Activated T-cell treated with anti-CD3 and anti-CD28 coated beads, Interleukin-2, amount 50 U/mL, for 72 hours (primary cell): ENCODE results near the gene ACO2. TPM values are rescaled to one million over a fixed set of nuclear protein-coding genes. Genes with fewer than 3 reads are reported as not detected.
A peak's percentile ranks its signal among the peaks of the same experiment; 100 is the strongest.

Experiments
- ATAC-seq, 2 donors: fragments of 150-1000 bp; cut with Tn5 transposase; replicated peaks in 1 of 2; 2 replicates each; pipeline ENCODE4 v1.10.0; 2021; ENCODE audit warnings: moderate library complexity in 2 of 2, mild to moderate bottlenecking in 1 of 2
- DNase-seq, 2 donors: peaks; one replicate each; pipeline ENCODE4 v3.0.0; 2021 to 2022; ENCODE audit warnings: mixed read lengths in 1 of 2
- H3K27ac Mint-ChIP-seq: one replicate; pipeline ENCODE4 v1.8.0; 2022; ENCODE audit warnings: mild to moderate bottlenecking, moderate library complexity, mixed read lengths
- H3K27me3 Mint-ChIP-seq: one replicate; pipeline ENCODE4 v1.8.0; 2022; ENCODE audit warnings: low read depth, mixed read lengths
- H3K36me3 Mint-ChIP-seq, 2 donors: one replicate each; pipeline ENCODE4 v1.8.0; 2022; ENCODE audit warnings: mixed read lengths in 2 of 2, mild to moderate bottlenecking in 1 of 2; ENCODE audit not compliant: insufficient read depth in 2 of 2
- H3K4me1 Mint-ChIP-seq: one replicate; pipeline ENCODE4 v1.8.0; 2022; ENCODE audit warnings: low read depth, mixed read lengths
- H3K4me3 Mint-ChIP-seq, 2 donors: one replicate each; pipeline ENCODE4 v1.8.0; 2022; ENCODE audit warnings: mild to moderate bottlenecking in 2 of 2, mixed read lengths in 2 of 2, moderate library complexity in 2 of 2
- H3K9me3 Mint-ChIP-seq, 2 donors: one replicate each; pipeline ENCODE4 v1.8.0; 2022; ENCODE audit warnings: mixed read lengths in 2 of 2
- total RNA-seq, 2 donors: library from RNA; stranded (reverse); gene quantifications; one replicate each; pipeline ENCODE4 v1.2.3, GENCODE V29; 2022

The ACO2 gene
- total RNA-seq, 2 donors from 2014 or later, result 73.3 to 74.9 TPM

DNA sequence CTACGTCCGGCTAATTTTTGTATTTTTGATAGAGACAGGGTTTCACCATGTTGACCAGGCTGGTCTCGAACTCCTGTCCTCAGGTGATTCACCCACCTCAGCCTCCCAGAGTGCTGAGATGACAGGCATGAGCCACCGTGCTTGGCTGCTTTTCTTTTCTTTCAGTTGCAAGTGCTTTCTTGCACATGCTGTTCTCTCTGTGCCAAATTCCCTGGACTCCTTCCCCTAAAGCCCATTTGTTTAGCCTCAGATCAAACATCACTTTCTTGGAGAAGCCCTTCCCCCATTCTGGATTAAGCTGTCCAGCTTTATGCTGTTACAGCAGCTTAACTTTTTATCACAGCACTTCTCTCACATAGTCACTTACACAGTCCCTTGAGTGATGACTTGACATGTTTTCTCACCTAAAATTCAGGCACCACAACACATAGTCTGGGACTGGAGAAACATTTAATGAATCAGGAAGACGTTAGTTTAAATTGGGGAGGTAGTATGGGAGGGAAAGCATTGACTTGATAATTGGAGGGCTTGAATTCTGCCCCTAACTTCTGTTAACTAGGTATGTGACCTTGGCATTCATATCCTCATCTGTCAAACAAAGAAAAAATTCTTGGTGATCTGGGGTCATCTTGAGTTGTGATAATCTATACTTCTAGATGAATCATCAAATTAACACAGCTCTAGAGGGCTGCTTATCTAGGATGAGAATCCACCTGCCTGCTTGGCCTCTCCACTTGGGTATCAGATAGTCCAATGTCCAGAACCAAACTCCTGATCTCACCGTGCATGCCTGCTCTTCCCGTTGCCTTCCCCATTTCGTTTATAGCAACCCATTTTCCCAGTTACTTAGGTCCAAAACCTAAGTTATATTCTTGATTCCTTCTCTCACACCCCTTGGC is 18.4 kb downstream of the ACO2 start:
- Mint-ChIP-seq H3K4me3 (no peak overlapping the region), H3K27ac (no peak overlapping the region), H3K27me3 (no peaks in the 10 kb centered on the region), H3K4me1 (peaks cover 14% of the 10 kb centered on the region), H3K36me3 (peaks cover 0 to 3% of the 10 kb centered on the region in 2 donors), H3K9me3 (no peaks in the 10 kb centered on the region)
- no peak for ATAC-seq
- no peak for DNase-seq

DNA sequence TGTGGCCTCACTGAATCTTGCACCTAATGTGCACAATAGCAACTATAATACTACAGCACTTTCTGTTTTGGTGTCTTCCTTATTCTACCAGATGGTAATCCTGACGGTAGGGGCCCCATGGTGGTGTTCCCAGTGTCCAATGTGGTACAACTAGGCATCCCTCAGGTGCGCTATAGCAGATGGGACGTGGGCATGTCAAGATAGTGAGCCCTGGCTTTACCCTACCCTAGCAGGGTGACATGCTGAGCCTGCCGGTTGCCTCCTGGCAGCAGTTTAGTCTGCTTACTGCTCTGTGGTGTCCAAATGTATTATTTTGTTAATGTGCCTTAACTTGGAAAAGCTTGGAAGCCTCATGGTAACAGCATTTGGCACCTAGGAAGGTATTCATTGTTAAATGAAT is 19.2 kb downstream of the ACO2 start:
- no peak overlapping the region for H3K27ac Mint-ChIP-seq
- no peaks in the 10 kb centered on the region for H3K9me3 Mint-ChIP-seq
- H3K27me3 Mint-ChIP-seq, result no peaks in the 10 kb centered on the region

DNA sequence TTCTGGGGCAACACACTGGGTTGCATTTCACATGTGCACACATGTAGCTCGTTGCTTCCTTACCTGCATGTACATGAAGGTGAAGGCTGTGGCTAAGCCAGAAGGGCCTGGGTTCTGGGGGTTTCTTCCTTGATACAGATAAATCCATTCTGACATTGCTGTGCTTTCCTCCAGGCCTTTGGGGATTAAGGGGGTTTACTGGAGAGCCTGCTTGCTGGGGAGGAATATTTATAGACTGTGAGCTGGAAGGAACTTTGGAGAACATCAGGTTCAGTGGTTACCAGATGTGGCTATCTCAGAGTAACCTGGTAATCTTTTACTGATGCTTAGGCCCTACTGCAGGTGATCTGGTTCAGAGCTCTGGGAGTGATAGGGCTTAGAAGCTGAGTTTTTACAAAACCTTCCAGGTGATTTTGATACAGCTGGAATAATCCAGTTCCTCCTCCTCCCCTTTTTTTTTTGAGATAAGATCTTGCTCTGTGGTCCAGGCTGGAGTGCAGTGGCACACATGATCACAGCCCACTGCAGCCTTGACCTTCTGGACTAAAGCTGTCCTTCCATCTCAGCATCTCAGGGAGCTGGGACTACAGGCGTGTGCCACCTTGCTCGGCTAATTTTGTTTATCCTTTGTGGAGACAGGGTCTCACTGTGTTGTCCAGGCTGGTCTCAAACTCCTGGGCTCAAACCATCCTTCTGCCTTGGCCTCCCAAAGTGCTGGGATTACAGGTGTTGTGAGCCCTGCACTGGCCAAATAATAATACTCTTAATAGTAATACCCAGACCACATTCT is 19.9 kb downstream of the ACO2 start:
- ATAC-seq (no peak), DNase-seq (no peak)
- H3K4me3 Mint-ChIP-seq, result no peak overlapping the region
- H3K4me1 Mint-ChIP-seq, result peaks cover 8% of the 10 kb centered on the region
- no peaks in the 10 kb centered on the region for H3K9me3 Mint-ChIP-seq
- no peak overlapping the region for H3K27ac Mint-ChIP-seq
- peaks cover 0 to 3% of the 10 kb centered on the region in 2 donors for H3K36me3 Mint-ChIP-seq
- H3K27me3 Mint-ChIP-seq, result no peaks in the 10 kb centered on the region

More for the DNA sequence above, 19.2 kb downstream of the ACO2 start:
- ATAC-seq (no peak), DNase-seq (no peak)
- Mint-ChIP-seq H3K4me3 (no peak overlapping the region), H3K4me1 (peaks cover 10% of the 10 kb centered on the region), H3K36me3 (peaks cover 0 to 3% of the 10 kb centered on the region in 2 donors)

DNA sequence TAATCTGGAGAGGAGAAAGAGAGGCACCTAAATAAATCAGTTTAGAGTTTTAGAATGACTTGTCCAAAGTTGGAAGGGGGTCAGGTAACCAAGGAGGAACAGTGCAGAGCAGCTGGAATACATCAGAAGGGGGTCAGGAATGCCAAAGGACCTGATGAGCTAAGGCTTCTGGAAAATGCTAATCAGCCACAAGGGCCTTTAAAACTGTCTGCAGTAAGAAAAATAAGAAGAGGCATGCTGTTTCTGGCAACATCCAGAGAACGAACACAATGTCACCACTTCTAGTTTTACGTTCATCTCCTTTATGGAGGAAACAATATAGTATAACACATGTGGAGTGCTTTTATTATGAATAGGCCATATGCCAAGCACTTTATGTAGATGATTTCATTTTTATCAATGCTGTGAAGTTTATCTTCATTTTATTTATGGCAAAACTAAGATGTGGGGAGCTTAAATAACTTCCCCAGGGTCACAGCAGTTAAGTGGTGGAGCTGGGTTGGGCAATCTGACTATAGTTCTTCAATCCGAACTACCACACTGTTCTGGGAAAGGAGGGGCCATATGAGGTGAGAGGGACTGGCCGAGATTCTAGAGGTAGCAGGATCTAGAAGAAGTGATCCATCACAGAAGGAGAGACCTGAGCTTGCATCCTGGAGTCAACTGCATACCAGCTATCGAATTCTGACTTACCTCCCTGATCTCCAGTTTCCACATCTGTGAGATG is 22.6 kb downstream of the ACO2 start:
- DNase-seq (no peak), ATAC-seq (no peak)
- Mint-ChIP-seq H3K4me3 (no peak overlapping the region), H3K36me3 (peaks cover 0 to 3% of the 10 kb centered on the region in 2 donors), H3K27ac (no peak overlapping the region), H3K4me1 (no peaks in the 10 kb centered on the region), H3K9me3 (no peaks in the 10 kb centered on the region), H3K27me3 (no peaks in the 10 kb centered on the region)

DNA sequence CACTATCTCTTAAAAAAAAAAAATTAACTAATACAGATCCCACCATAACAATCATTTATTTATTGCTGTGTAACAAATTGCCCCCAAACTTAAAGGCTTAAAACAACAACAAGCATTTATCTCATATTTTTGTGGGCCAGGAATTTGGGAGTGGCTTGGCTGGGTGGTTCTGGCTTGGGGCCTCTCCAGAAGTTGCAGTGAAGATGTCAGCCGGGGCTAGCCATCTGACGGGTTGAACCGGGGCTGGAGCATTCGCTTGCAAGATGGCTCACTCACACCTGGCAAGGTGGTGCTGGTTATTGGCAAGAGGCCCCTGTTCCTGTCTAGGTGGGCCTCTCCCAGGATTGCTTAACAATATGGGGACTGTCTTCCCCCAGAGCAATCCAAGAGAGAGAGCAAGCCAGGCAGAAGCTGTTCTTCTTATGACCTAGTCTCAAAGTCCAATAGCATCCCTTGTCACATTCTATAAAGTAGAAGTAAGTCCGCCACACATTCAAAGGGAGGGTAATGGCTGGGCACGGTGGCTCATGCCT is 29.5 kb downstream of the ACO2 start:
- ATAC-seq, result no peak
- H3K27me3 Mint-ChIP-seq, result no peaks in the 10 kb centered on the region
- no peaks in the 10 kb centered on the region for H3K36me3 Mint-ChIP-seq

DNA sequence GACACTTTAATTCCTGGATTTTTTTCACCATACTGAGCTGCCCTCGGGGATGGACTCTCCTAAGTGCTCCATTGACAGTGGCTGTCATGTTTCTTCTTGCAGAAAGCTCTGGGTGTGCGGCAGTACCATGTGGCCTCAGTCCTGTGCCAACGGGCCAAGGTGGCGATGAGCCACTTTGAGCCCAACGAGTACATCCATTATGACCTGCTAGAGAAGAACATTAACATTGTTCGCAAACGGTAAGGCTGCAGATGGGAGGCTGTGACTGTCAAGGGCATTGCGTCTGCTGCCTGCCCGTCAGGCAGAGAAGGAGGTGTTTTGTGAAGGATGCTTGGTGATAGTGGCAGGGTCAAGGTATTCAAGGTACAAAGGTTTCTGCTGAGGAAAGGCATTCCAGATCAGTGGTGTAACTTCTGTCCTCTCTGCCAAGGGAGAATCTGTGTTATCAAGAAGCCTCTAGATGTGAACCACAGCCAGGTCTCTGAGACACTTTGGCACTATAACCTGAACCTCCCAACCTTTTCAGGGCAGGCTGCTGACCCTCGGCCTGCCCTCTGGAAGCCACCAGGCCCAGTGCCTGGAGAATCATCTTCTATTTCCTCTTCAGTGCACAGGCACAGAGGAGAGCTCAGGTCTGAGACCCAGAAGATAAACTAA is 30.8 kb downstream of the ACO2 start:
- no peak overlapping the region for H3K27ac Mint-ChIP-seq

More for the DNA sequence above, 29.5 kb downstream of the ACO2 start:
- Mint-ChIP-seq H3K4me3 (no peak overlapping the region), H3K9me3 (no peaks in the 10 kb centered on the region), H3K4me1 (no peaks in the 10 kb centered on the region), H3K27ac (no peak overlapping the region)
- DNase-seq, result no peak

DNA sequence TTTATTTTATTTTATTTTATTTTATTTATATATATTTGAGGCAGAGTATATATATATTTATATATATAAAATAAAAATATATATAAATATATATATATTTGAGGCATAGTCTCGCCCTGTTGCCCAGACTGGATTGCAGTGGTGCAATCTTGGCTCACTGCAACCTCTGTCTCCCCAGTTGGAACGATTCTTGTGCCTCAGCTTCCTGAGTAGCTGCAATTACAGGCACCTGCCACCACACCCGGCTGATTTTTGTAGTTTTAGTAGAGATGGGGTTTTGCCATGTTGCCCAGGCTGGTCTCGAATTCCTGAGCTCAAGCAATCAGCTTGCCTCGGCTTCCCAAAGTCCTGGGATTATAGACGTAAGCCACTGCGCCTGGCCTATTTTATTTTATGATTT is 31.4 kb downstream of the ACO2 start:
- ATAC-seq, result no peak

More for the DNA sequence above, 30.8 kb downstream of the ACO2 start:
- Mint-ChIP-seq H3K9me3 (no peaks in the 10 kb centered on the region), H3K36me3 (no peaks in the 10 kb centered on the region), H3K4me3 (no peak overlapping the region), H3K4me1 (no peaks in the 10 kb centered on the region), H3K27me3 (no peaks in the 10 kb centered on the region)
- ATAC-seq (no peak), DNase-seq (no peak)

DNA sequence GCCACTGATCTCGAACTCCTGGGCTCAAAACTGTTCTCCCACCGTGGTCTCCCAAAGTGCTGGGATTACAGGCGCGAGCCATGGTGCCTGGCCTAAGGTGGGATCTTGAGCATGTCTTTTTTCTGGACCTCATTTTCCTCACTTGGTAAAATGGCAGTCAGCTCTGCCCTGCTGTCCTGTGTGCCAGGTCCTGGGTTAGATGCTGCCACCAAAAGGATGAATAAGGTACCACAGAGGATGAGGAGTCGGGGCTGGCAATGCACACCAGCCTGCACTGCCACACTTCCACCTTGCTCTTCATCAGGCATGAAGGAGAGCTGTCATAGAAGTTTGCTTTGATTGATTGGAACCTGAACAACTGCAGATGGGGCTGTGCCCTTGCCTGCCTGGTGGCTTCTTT is 32.3 kb downstream of the ACO2 start:
- H3K27me3 Mint-ChIP-seq, result no peaks in the 10 kb centered on the region
- peak in 1 of 2 donors; percentile 27 for DNase-seq
- ATAC-seq, result peak; percentile 66 to 69

More for the DNA sequence above, 31.4 kb downstream of the ACO2 start:
- no peak overlapping the region for H3K4me3 Mint-ChIP-seq
- no peaks in the 10 kb centered on the region for H3K4me1 Mint-ChIP-seq
- no peaks in the 10 kb centered on the region for H3K27me3 Mint-ChIP-seq
- DNase-seq, result no peak
- H3K9me3 Mint-ChIP-seq, result no peaks in the 10 kb centered on the region
- no peaks in the 10 kb centered on the region for H3K36me3 Mint-ChIP-seq
- H3K27ac Mint-ChIP-seq, result no peak overlapping the region

DNA sequence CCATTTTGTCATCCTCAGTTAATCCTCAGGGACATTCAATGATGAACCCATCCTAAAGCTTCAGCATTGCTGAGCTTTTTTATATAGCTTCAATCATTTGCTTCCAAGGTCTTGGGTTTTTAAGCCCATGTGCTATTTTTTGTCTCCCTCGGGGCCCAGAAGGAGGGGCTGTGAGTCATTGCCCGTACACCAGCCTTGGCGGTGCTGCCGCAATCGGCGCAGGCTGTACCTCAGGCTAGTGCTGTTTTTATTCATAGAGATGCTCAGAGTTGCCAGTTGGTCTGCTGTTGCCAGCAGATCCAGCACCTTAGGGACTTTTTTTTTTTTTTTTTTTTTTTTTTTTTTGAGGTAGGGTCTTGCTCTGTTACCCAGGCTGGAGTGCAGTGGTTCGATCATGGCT is 35.5 kb downstream of the ACO2 start:
- Mint-ChIP-seq H3K4me3 (no peak overlapping the region), H3K4me1 (no peaks in the 10 kb centered on the region), H3K27ac (no peak overlapping the region), H3K36me3 (peaks cover 0 to 2% of the 10 kb centered on the region in 2 donors), H3K9me3 (no peaks in the 10 kb centered on the region), H3K27me3 (no peaks in the 10 kb centered on the region)
- DNase-seq, result no peak
- ATAC-seq, result no peak

More for the DNA sequence above, 32.3 kb downstream of the ACO2 start:
- Mint-ChIP-seq H3K27ac (no peak overlapping the region), H3K36me3 (no peaks in the 10 kb centered on the region), H3K9me3 (no peaks in the 10 kb centered on the region), H3K4me3 (no peak overlapping the region), H3K4me1 (no peaks in the 10 kb centered on the region)

DNA sequence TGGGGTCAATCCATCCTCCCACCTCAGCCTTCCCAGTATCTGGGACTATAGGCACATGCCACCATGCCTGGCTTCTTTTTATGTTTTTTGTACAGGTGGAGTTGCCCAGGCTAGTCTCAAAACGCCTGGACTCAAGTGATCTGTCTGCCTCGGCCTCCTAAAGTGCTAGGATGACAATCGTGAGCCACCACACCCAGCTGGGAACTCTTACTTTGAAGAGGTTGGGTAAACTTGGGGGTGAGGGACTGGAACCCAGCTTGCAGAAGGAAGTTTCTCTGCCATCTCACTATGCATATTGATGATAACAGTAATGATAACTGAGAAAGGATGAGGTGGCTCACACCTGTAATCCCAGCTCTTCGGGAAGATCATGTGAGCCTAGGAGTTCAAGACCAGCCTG is 35.9 kb downstream of the ACO2 start:
- ATAC-seq, result no peak
- Mint-ChIP-seq H3K36me3 (peaks cover 0 to 2% of the 10 kb centered on the region in 2 donors), H3K27me3 (no peaks in the 10 kb centered on the region), H3K4me3 (no peak overlapping the region), H3K4me1 (no peaks in the 10 kb centered on the region), H3K27ac (no peak overlapping the region), H3K9me3 (no peaks in the 10 kb centered on the region)
- no peak for DNase-seq

DNA sequence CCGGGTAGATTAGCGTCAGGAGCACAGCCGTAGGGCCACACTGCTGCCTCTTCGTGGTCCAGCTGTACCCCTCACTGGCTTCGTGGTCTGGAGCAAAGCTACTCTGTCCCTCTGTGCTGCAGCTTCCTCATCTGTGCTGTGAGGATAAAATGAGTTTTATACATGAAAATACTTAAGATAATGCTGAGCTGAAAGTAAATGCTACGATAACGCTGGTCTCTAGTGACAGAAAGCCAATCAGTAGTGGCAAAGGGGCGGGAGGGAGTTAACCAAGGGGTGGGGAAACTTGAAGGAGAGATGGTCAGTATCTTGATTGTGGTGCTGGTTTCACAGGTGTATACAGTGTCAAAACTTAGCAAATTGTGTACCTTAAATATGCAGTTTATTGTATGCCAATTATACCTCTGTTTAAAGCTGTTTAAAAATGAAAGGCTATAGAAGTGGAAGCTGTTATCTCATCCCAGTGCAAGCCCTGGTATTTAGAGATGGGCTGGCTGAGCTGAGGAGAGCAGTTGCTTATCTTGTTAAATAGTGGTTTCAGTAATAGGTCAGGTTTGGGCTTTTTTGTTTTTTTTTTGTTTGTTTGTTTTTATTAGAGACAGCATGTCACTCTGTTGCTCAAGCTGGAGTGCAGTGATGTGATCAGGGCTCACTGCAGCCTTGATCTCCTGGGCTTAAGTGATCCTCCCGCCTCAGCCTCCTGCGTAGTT is 36.7 kb downstream of the ACO2 start:
- no peak for ATAC-seq
- H3K27ac Mint-ChIP-seq, result no peak overlapping the region
- H3K27me3 Mint-ChIP-seq, result no peaks in the 10 kb centered on the region
- no peaks in the 10 kb centered on the region for H3K9me3 Mint-ChIP-seq
- peaks cover 0 to 2% of the 10 kb centered on the region in 2 donors for H3K36me3 Mint-ChIP-seq
- no peak for DNase-seq
- no peaks in the 10 kb centered on the region for H3K4me1 Mint-ChIP-seq
- H3K4me3 Mint-ChIP-seq, result no peak overlapping the region
